HEK293 (cell line): ENCODE measurements around the gene TBC1D22A.

Experiments used
- CTCF ChIA-PET: fragments of 350-600 bp; formaldehyde crosslinking; extraction: SDS; loops from one replicate; lab custom pipeline; 2021; ENCODE audit warnings: antibody characterized with exemption; lab: Yijun Ruan, JAX
- POLR2A ChIA-PET: fragments of 300-600 bp; formaldehyde crosslinking; extraction: SDS; loops from one replicate; lab custom pipeline; 2020; ENCODE audit warnings: antibody characterized with exemption, inconsistent platforms; lab: Yijun Ruan, JAX
- H3K27ac ChIP-seq: fragments of 200-500 bp; sonication (Bioruptor generic); 2 replicates; pipeline ENCODE4 v1.5.1; 2014; ENCODE audit warnings: low read depth, low read length, control low read depth, inconsistent platforms; ENCODE audit errors: extremely low read depth
- H3K36me3 ChIP-seq, 2 experiments: fragments of 200-500 bp in 1 of 2; sonication (Bioruptor generic) in 1 of 2; 1 replicate in 1 of 2; 2 replicates in 1 of 2; pipeline ENCODE4 v1.5.1; 2014 to 2017; ENCODE audit warnings: inconsistent platforms in 2 of 2, low read length in 2 of 2; ENCODE audit not compliant: control insufficient read depth in 2 of 2, insufficient read depth in 1 of 2
- H3K4me1 ChIP-seq: fragments of 200-500 bp; sonication (Bioruptor generic); 2 replicates; pipeline ENCODE4 v1.5.1; 2014; ENCODE audit warnings: mild to moderate bottlenecking, low read length, inconsistent platforms; ENCODE audit not compliant: control insufficient read depth, insufficient read depth
- H3K4me3 ChIP-seq: 2 replicates; pipeline ENCODE4 v1.5.1; 2011; ENCODE audit warnings: low read depth, mild to moderate bottlenecking, control low read depth, low read length, moderate library complexity
- H3K9me3 ChIP-seq: fragments of 200-500 bp; sonication (Bioruptor generic); 2 replicates; pipeline ENCODE4 v1.5.1; 2014; ENCODE audit warnings: low read depth, low read length, inconsistent platforms; ENCODE audit not compliant: control insufficient read depth, insufficient read depth
- EGR2 ChIP-seq: fragments of 450-650 bp; formaldehyde crosslinking; IDR thresholded peaks from 2 replicates; pipeline ENCODE4 v1.5.1; 2016; ENCODE audit warnings: low read depth, missing biosample characterization, missing genetic modification characterization
- GLI4 ChIP-seq: fragments of 450-650 bp; formaldehyde crosslinking; IDR thresholded peaks from 2 replicates; pipeline ENCODE4 v1.5.1; 2016; ENCODE audit warnings: missing biosample characterization, missing genetic modification characterization
- KLF9 ChIP-seq: fragments of 450-650 bp; formaldehyde crosslinking; IDR thresholded peaks from 2 replicates; pipeline ENCODE4 v1.5.1; 2016; ENCODE audit warnings: missing biosample characterization, missing genetic modification characterization, low read depth
- MEIS1 ChIP-seq: sonication (generic); formaldehyde crosslinking; IDR thresholded peaks from 2 replicates; pipeline ENCODE4 v1.8.1; 2022; ENCODE audit warnings: missing genetic modification reagents, mild to moderate bottlenecking, borderline replicate concordance
- MZF1 ChIP-seq: fragments of 450-650 bp; formaldehyde crosslinking; IDR thresholded peaks from 2 replicates; pipeline ENCODE4 v1.5.1; 2017; ENCODE audit warnings: missing biosample characterization, missing genetic modification characterization, borderline replicate concordance
- OVOL3 ChIP-seq: fragments of 450-650 bp; formaldehyde crosslinking; IDR thresholded peaks from 2 replicates; pipeline ENCODE4 v1.5.1; 2016; ENCODE audit warnings: missing biosample characterization, missing genetic modification characterization
- TCF7L2 ChIP-seq: IDR thresholded peaks from 2 replicates; pipeline ENCODE4 v1.6.1; 2011; ENCODE audit warnings: low read depth, mild to moderate bottlenecking, inconsistent platforms, low read length, moderate library complexity, borderline replicate concordance
- YY1 ChIP-seq: fragments of 450-650 bp; formaldehyde crosslinking; IDR thresholded peaks from 2 replicates; pipeline ENCODE4 v1.5.1; 2018; ENCODE audit warnings: missing biosample characterization, missing genetic modification characterization
- ZBTB1 ChIP-seq: fragments of 450-650 bp; formaldehyde crosslinking; IDR thresholded peaks from 2 replicates; pipeline ENCODE4 v1.5.1; 2016; ENCODE audit warnings: missing biosample characterization, missing genetic modification characterization
- ZBTB20 ChIP-seq: fragments of 450-650 bp; formaldehyde crosslinking; IDR thresholded peaks from 2 replicates; pipeline ENCODE4 v1.5.1; 2016; ENCODE audit warnings: missing biosample characterization, missing genetic modification characterization
- ZBTB7A ChIP-seq: fragments of 450-650 bp; formaldehyde crosslinking; IDR thresholded peaks from 2 replicates; pipeline ENCODE4 v1.5.1; 2016; ENCODE audit warnings: low read depth, missing biosample characterization, missing genetic modification characterization
- ZFHX2 ChIP-seq: fragments of 450-650 bp; formaldehyde crosslinking; conservative IDR thresholded peaks from 2 replicates; pipeline ENCODE4 v1.5.1; 2016; ENCODE audit warnings: missing biosample characterization, missing genetic modification characterization
- ZNF121 ChIP-seq: fragments of 450-650 bp; formaldehyde crosslinking; IDR thresholded peaks from 2 replicates; pipeline ENCODE4 v1.5.1; 2016; ENCODE audit warnings: missing biosample characterization, missing genetic modification characterization
- ZNF146 ChIP-seq: fragments of 450-650 bp; formaldehyde crosslinking; IDR thresholded peaks from 2 replicates; pipeline ENCODE4 v1.5.1; 2016; ENCODE audit warnings: missing biosample characterization, missing genetic modification characterization
- ZNF202 ChIP-seq: fragments of 450-650 bp; formaldehyde crosslinking; IDR thresholded peaks from 2 replicates; pipeline ENCODE4 v1.5.1; 2016; ENCODE audit warnings: missing biosample characterization, missing genetic modification characterization, borderline replicate concordance
- ZNF274 ChIP-seq, 2 experiments: fragments of 200-500 bp in 1 of 2; fragments of 450-650 bp in 1 of 2; sonication (Bioruptor generic) in 1 of 2; formaldehyde crosslinking in 1 of 2; IDR thresholded peaks; 2 replicates each; pipeline versions ENCODE4 v1.5.1 to v1.6.1; 2014 to 2016; ENCODE audit warnings: borderline replicate concordance in 1 of 2, inconsistent platforms in 1 of 2, low read length in 1 of 2, missing biosample characterization in 1 of 2, missing genetic modification characterization in 1 of 2
- ZNF514 ChIP-seq: fragments of 450-650 bp; formaldehyde crosslinking; IDR thresholded peaks from 2 replicates; pipeline ENCODE4 v1.5.1; 2016; ENCODE audit warnings: missing biosample characterization, missing genetic modification characterization
- ZNF529 ChIP-seq: fragments of 450-650 bp; formaldehyde crosslinking; IDR thresholded peaks from 2 replicates; pipeline ENCODE4 v1.5.1; 2017; ENCODE audit warnings: missing genetic modification characterization, missing biosample characterization; ENCODE audit not compliant: insufficient replicate concordance
- ZNF624 ChIP-seq: fragments of 450-650 bp; formaldehyde crosslinking; IDR thresholded peaks from 2 replicates; pipeline ENCODE4 v1.5.1; 2017; ENCODE audit warnings: missing biosample characterization, missing genetic modification characterization
- ZNF658 ChIP-seq: fragments of 450-650 bp; formaldehyde crosslinking; IDR thresholded peaks from 2 replicates; pipeline ENCODE4; 2016; ENCODE audit warnings: missing biosample characterization, missing genetic modification characterization
- ZNF776 ChIP-seq: fragments of 450-650 bp; formaldehyde crosslinking; IDR thresholded peaks from 2 replicates; pipeline ENCODE4 v1.5.0; 2017; ENCODE audit warnings: missing biosample characterization, missing genetic modification characterization, borderline replicate concordance
- ZSCAN16 ChIP-seq: fragments of 450-650 bp; formaldehyde crosslinking; IDR thresholded peaks from 2 replicates; pipeline ENCODE4 v1.5.1; 2016; ENCODE audit warnings: missing biosample characterization, missing genetic modification characterization
- TF ChIP-seq, protein P1 (sequence below): fragments of 450-650 bp; IDR thresholded peaks from 2 replicates; pipeline ENCODE4 v1.5.1; 2018; ENCODE audit warnings: missing biosample characterization, mild to moderate bottlenecking, missing genetic modification characterization
- TF ChIP-seq, protein P2 (sequence below): fragments of 450-650 bp; formaldehyde crosslinking; IDR thresholded peaks from 2 replicates; pipeline ENCODE4 v1.5.1; 2016; ENCODE audit warnings: missing biosample characterization, missing genetic modification characterization, borderline replicate concordance
- TF ChIP-seq, protein P3 (sequence below): fragments of 450-650 bp; formaldehyde crosslinking; IDR thresholded peaks from 2 replicates; pipeline ENCODE4 v1.5.1; 2016; ENCODE audit warnings: missing biosample characterization, missing genetic modification characterization, borderline replicate concordance
- TF ChIP-seq, protein P4 (sequence below): fragments of 450-650 bp; formaldehyde crosslinking; IDR thresholded peaks from 2 replicates; pipeline ENCODE4 v1.5.1; 2017; ENCODE audit warnings: missing biosample characterization, missing genetic modification characterization

The TBC1D22A gene

DNA sequence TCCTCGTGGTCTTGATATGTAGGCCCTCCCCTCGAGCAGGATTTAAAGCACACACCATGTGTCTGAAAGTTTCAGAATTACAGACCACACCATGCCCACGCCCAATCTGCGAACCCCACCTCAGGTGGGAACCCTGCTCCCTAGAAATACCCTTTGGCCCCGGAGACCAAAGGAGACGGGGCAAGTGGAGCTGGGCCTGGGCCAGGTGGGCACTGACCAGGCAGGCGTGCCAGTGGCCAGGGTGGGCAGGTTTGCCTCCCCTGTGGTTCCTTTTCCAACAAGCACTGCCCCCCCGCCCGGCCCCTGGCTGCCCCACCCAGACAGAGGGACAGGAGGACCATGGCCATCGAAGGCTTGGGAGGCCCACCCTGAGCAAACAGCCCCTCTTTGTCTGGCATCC lies 400.4 kb downstream of the TBC1D22A start (continued):
- no peak for TF ChIP-seq MZF1
- TF ChIP-seq, protein P1, sequence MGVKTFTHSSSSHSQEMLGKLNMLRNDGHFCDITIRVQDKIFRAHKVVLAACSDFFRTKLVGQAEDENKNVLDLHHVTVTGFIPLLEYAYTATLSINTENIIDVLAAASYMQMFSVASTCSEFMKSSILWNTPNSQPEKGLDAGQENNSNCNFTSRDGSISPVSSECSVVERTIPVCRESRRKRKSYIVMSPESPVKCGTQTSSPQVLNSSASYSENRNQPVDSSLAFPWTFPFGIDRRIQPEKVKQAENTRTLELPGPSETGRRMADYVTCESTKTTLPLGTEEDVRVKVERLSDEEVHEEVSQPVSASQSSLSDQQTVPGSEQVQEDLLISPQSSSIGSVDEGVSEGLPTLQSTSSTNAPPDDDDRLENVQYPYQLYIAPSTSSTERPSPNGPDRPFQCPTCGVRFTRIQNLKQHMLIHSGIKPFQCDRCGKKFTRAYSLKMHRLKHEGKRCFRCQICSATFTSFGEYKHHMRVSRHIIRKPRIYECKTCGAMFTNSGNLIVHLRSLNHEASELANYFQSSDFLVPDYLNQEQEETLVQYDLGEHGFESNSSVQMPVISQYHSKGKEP = no peak

DNA sequence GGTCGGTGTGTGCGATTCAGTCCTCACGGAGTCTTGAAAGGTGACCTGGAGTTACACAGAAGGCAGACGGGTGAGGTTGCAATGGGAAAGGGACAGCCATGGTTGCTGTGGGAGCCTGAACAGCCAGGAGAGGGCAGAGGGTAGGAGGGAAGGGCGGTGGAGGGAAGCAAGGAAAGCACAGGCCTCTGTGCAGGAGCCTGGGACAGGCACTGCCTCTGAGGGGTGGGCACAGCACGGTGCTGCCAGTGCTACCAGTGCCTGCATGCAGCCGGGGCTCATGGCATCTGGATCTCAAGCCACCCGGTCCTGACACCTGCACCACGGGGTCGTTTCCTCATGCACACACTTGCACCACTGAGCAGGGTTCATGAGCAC lies 401.0 kb downstream of the TBC1D22A start:
- H3K4me1 ChIP-seq = no peaks in the 10 kb centered on the region
- H3K36me3 ChIP-seq = peaks cover 0 to 12% of the 10 kb centered on the region in 2 experiments; a peak in 1 of 3 replicates
- H3K27ac ChIP-seq = no peak overlapping the region
- ChIA-PET POLR2A (no interaction called here), CTCF (no interaction called here)
- no peak overlapping the region for H3K4me3 ChIP-seq
- TF ChIP-seq ZFHX2 (tag by site-specific recombination) (no peak), YY1 (tag by site-specific recombination) (no peak), ZNF274 (IDR thresholded peaks at IDR 0.05; ENCODE audit: low read length) (no peak), ZNF274 (tag by site-specific recombination; IDR thresholded peaks at IDR 0.05; ENCODE audit: borderline replicate concordance) (no peak), ZNF121 (tag by site-specific recombination) (no peak), ZNF624 (tag by site-specific recombination) (no peak), ZBTB1 (tag by site-specific recombination) (no peak), ZNF202 (tag by site-specific recombination) (no peak), OVOL3 (tag by site-specific recombination) (no peak), ZBTB7A (no peak), TCF7L2 (no peak), ZBTB20 (tag by site-specific recombination) (no peak), ZSCAN16 (tag by site-specific recombination) (no peak)
- H3K9me3 ChIP-seq = no peaks in the 10 kb centered on the region

DNA sequence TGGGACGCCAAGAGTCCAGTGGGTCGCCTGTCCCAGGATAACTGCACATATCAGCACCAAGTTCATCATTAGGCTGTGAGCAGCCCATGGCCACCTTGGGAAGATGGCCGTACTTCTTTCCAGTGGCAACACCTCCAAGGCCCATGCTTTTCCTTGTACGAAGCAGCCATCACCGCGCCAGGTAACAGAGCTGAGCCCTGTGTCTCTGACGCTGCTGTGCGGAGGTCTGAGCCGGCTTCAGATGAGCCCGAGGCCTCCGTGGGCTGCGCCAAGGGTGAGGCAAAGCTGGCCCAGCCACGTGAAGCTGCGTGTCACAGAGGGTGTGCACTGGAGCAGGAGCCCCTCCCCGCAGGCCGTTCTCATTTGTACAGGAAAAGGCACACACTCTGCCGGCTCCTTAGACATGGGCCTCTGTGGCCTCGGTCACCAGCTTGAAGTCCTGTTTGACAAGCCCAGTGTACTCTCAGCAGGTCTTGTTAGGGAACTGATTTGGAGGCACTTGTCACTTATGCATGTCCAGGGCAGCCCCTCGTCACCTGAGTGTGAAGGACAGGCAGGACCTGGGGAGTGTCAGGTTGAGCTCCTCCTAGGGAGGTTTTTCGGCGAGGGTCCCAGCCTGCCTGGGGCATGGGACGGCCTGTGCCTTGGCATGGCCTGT lies 401.5 kb downstream of the TBC1D22A start:
- Histone ChIP-seq H3K4me1 (no peaks in the 10 kb centered on the region), H3K27ac (no peak overlapping the region), H3K4me3 (no peak overlapping the region), H3K36me3 (peaks cover 0 to 8% of the 10 kb centered on the region in 2 experiments; a peak in 1 of 3 replicates), H3K9me3 (no peaks in the 10 kb centered on the region)
- POLR2A ChIA-PET = no interaction called here
- CTCF ChIA-PET = no interaction called here
- TF ChIP-seq ZNF529 (tag by site-specific recombination) = no peak
- TF ChIP-seq, protein P2, sequence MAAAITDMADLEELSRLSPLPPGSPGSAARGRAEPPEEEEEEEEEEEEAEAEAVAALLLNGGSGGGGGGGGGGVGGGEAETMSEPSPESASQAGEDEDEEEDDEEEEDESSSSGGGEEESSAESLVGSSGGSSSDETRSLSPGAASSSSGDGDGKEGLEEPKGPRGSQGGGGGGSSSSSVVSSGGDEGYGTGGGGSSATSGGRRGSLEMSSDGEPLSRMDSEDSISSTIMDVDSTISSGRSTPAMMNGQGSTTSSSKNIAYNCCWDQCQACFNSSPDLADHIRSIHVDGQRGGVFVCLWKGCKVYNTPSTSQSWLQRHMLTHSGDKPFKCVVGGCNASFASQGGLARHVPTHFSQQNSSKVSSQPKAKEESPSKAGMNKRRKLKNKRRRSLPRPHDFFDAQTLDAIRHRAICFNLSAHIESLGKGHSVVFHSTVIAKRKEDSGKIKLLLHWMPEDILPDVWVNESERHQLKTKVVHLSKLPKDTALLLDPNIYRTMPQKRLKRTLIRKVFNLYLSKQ (tag by site-specific recombination) = no peak
- TF ChIP-seq, protein P3, sequence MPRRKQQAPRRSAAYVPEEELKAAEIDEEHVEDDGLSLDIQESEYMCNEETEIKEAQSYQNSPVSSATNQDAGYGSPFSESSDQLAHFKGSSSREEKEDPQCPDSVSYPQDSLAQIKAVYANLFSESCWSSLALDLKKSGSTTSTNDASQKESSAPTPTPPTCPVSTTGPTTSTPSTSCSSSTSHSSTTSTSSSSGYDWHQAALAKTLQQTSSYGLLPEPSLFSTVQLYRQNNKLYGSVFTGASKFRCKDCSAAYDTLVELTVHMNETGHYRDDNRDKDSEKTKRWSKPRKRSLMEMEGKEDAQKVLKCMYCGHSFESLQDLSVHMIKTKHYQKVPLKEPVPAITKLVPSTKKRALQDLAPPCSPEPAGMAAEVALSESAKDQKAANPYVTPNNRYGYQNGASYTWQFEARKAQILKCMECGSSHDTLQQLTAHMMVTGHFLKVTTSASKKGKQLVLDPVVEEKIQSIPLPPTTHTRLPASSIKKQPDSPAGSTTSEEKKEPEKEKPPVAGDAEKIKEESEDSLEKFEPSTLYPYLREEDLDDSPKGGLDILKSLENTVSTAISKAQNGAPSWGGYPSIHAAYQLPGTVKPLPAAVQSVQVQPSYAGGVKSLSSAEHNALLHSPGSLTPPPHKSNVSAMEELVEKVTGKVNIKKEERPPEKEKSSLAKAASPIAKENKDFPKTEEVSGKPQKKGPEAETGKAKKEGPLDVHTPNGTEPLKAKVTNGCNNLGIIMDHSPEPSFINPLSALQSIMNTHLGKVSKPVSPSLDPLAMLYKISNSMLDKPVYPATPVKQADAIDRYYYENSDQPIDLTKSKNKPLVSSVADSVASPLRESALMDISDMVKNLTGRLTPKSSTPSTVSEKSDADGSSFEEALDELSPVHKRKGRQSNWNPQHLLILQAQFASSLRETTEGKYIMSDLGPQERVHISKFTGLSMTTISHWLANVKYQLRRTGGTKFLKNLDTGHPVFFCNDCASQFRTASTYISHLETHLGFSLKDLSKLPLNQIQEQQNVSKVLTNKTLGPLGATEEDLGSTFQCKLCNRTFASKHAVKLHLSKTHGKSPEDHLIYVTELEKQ (tag by site-specific recombination) = no peak
- no peak for TF ChIP-seq GLI4 (tag by site-specific recombination)
- no peak for TF ChIP-seq ZNF776 (tag by site-specific recombination)
- no peak for TF ChIP-seq ZNF658 (tag by site-specific recombination)
- no peak for TF ChIP-seq MEIS1 (CRISPR knock-in tag)
- no peak for TF ChIP-seq ZNF514
- TF ChIP-seq KLF9 (tag by site-specific recombination) = no peak
- TF ChIP-seq, protein P4, sequence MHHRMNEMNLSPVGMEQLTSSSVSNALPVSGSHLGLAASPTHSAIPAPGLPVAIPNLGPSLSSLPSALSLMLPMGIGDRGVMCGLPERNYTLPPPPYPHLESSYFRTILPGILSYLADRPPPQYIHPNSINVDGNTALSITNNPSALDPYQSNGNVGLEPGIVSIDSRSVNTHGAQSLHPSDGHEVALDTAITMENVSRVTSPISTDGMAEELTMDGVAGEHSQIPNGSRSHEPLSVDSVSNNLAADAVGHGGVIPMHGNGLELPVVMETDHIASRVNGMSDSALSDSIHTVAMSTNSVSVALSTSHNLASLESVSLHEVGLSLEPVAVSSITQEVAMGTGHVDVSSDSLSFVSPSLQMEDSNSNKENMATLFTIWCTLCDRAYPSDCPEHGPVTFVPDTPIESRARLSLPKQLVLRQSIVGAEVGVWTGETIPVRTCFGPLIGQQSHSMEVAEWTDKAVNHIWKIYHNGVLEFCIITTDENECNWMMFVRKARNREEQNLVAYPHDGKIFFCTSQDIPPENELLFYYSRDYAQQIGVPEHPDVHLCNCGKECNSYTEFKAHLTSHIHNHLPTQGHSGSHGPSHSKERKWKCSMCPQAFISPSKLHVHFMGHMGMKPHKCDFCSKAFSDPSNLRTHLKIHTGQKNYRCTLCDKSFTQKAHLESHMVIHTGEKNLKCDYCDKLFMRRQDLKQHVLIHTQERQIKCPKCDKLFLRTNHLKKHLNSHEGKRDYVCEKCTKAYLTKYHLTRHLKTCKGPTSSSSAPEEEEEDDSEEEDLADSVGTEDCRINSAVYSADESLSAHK (tag by site-specific recombination) = no peak
- no peak for TF ChIP-seq ZNF146 (tag by site-specific recombination)
- TF ChIP-seq EGR2 (tag by site-specific recombination) = no peak
